ENCODE data around the gene OVOL2.
"Not testable (repeated sequence)": the region's sequence is repeated elsewhere in the genome, so short reads cannot be mapped to it uniquely, and the experiment has no call there.

The OVOL2 gene

DNA sequence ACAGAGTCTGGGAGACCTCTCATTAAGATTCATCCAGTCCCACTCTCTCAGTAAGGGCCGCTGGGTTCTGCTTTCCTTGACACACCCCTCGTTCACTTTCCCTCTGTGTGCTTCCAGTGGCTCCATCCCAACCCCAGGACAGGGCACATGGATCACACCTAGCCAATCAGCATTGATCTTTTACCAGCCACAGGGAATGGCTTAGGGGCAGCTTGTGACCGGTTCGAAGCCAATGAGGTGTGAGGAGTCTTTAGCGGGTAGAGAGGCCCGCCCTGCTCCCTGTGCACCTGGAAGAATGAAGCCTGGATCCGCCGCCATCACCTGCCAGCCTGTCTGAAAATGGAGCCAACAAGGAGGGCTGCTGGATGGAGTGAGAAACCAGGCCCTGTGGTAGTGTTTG, 35.2 kb upstream of the OVOL2 start:
- H3K4me3 Mint-ChIP-seq, result no peak overlapping the region
- no peaks in the 10 kb centered on the region for H3K4me1 Mint-ChIP-seq
- H3K9me3 Mint-ChIP-seq, result no peaks in the 10 kb centered on the region
- peaks cover 6% of the 10 kb centered on the region for H3K27me3 Mint-ChIP-seq (ENCODE audit: low read depth)
- no peaks in the 10 kb centered on the region for H3K36me3 Mint-ChIP-seq (ENCODE audit: low read depth)
- TF ChIP-seq, protein P1, sequence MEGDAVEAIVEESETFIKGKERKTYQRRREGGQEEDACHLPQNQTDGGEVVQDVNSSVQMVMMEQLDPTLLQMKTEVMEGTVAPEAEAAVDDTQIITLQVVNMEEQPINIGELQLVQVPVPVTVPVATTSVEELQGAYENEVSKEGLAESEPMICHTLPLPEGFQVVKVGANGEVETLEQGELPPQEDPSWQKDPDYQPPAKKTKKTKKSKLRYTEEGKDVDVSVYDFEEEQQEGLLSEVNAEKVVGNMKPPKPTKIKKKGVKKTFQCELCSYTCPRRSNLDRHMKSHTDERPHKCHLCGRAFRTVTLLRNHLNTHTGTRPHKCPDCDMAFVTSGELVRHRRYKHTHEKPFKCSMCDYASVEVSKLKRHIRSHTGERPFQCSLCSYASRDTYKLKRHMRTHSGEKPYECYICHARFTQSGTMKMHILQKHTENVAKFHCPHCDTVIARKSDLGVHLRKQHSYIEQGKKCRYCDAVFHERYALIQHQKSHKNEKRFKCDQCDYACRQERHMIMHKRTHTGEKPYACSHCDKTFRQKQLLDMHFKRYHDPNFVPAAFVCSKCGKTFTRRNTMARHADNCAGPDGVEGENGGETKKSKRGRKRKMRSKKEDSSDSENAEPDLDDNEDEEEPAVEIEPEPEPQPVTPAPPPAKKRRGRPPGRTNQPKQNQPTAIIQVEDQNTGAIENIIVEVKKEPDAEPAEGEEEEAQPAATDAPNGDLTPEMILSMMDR (IDR thresholded peaks at IDR 0.05; ENCODE audit: unreplicated experiment in 3 of 3), result no peak
- no peak overlapping the region for H3K27ac Mint-ChIP-seq

DNA sequence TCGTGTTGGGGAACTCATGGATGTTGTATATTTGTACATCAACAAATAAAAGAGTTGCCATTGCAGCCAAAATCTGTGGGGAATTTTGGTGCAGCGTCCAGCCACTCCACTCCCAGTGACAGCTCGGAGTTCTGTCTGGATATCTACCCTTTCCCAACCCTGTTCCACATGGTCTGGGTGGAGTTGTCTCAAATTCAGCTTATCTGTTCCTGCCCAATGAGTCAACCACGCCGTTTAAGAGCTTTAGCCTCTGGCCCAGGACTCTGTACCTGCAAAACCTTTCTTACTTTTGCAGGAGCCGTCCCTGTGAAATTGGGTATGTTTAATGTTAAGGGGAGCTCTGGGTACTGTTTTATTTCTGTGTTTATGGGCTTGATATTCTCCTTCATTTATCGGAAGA, 33.9 kb upstream of the OVOL2 start:
- no peak overlapping the region for H3K27ac Mint-ChIP-seq
- TF ChIP-seq, protein P1 (IDR thresholded peaks at IDR 0.05; ENCODE audit: unreplicated experiment in 3 of 3), result no peak

DNA sequence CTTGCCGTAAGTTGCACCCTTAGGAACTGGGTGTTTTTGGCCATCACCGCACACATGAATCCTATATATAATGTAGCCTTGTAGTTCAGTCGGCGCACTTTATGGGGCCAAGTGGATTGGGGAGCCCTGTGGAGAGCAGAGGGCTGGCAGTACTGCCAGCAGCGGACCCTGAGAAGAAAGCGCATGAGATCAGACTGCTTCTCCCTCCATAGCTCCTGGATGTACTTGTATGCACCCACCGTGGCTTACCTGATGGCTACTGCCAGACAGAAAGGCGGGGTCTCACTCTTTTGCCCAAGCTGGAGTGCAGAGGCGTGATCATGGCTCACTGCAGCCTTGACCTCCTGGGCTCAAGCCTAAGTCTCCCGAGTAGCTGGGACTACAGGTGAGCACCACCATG, 32.8 kb upstream of the OVOL2 start:
- no peaks in the 10 kb centered on the region for H3K4me1 Mint-ChIP-seq
- peaks cover 6% of the 10 kb centered on the region for H3K27me3 Mint-ChIP-seq (ENCODE audit: low read depth)
- no peak overlapping the region for H3K27ac Mint-ChIP-seq
- no peak overlapping the region for H3K4me3 Mint-ChIP-seq
- H3K36me3 Mint-ChIP-seq (ENCODE audit: low read depth), result no peaks in the 10 kb centered on the region
- TF ChIP-seq, protein P1 (IDR thresholded peaks at IDR 0.05; ENCODE audit: unreplicated experiment in 3 of 3), result no peak
- no peaks in the 10 kb centered on the region for H3K9me3 Mint-ChIP-seq

More for the DNA sequence above, 33.9 kb upstream of the OVOL2 start:
- no peak overlapping the region for H3K4me3 Mint-ChIP-seq
- H3K36me3 Mint-ChIP-seq (ENCODE audit: low read depth), result no peaks in the 10 kb centered on the region
- H3K27me3 Mint-ChIP-seq (ENCODE audit: low read depth), result peaks cover 6% of the 10 kb centered on the region
- H3K9me3 Mint-ChIP-seq, result no peaks in the 10 kb centered on the region
- H3K4me1 Mint-ChIP-seq, result no peaks in the 10 kb centered on the region

DNA sequence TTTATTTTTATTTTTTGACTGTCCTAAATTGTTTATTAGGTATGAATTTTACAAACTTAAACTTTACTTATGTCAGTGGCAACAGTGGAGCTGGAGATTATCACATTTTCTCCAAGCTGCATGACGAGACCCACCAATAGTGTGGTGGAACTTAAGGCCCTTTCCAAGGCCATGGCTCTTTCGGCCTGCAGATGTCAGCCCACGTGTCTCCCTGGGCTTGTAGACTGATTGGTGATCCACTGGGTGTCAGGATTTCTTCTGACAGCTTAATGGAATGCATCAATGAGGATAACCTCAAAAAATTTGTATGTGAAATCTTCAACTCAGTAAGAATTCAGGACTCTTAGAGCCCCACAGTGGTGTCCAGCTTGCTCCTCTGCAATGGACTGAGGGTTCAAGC, 32.3 kb upstream of the OVOL2 start:
- Mint-ChIP-seq H3K9me3 (no peaks in the 10 kb centered on the region), H3K27ac (no peak overlapping the region), H3K27me3 (ENCODE audit: low read depth) (peaks cover 6% of the 10 kb centered on the region), H3K36me3 (ENCODE audit: low read depth) (no peaks in the 10 kb centered on the region), H3K4me3 (no peak overlapping the region), H3K4me1 (no peaks in the 10 kb centered on the region)
- TF ChIP-seq, protein P1 (IDR thresholded peaks at IDR 0.05; ENCODE audit: unreplicated experiment in 3 of 3), result no peak

DNA sequence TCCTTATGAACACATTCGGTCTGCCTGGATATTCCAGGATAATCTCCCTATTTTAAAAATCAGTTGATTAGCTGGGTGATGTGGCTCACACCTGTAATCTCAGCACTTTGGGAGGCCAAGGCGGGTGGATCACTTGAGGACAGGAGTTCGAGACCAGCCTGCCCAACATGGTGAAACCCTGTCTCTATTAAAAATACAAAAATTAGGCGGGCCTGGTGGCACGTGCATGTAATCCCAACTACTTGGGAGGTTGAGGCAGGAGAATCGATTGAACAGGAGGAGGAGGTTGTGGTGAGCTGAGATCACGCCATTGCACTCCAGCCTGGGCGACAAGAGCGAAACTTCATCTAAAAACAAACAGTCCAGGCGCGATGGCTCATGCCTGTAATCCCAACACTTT, 31.1 kb upstream of the OVOL2 start:
- H3K4me3 Mint-ChIP-seq; H3K9me3 Mint-ChIP-seq; H3K4me1 Mint-ChIP-seq; H3K27me3 Mint-ChIP-seq (ENCODE audit: low read depth); H3K27ac Mint-ChIP-seq; H3K36me3 Mint-ChIP-seq (ENCODE audit: low read depth): not testable (repeated sequence)

DNA sequence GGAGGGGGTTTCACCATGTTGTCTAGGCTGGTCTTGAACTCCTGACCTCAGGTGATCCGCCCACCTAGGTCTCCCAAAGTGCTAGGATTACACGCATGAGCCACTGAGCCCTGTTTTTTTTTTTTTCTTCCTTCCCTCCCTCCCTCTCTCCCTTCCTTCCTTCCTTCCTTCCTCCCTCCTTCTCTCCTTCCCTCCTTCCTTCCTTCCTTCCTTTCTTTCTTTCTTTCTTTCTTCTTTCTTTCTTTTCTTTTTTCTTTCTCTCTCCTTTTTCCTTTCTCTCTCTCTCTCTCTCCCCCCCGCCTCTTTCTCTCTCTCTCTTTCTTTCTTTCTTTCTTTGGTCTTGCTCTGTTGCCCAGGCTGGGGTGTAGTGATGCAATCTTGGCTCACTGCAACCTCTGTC, 30.6 kb upstream of the OVOL2 start:
- not testable (repeated sequence) for H3K9me3 Mint-ChIP-seq; H3K4me3 Mint-ChIP-seq; H3K27ac Mint-ChIP-seq; H3K27me3 Mint-ChIP-seq (ENCODE audit: low read depth); H3K4me1 Mint-ChIP-seq; H3K36me3 Mint-ChIP-seq (ENCODE audit: low read depth)

DNA sequence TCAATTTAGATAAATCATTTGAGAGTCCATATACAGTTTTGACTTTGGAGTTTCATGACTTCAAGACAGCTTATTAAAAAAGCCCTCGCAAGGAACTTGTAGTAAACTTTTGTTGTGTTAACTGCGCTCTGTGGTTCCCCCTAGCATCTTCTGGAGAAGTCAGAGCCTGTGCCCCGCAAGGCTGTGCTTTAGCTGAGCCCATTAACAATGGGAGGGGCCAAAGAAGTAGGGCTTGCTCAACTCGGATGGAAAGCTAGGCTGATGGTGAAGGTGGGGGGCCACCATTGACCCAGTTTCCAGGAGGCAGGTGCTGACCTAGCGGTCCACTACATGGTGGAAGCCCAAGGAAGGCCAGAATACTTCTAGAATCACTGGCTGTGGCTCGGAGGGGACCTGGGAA, 29.3 kb upstream of the OVOL2 start:
- TF ChIP-seq, protein P1 (IDR thresholded peaks at IDR 0.05; ENCODE audit: unreplicated experiment in 3 of 3), result no peak
- Mint-ChIP-seq H3K36me3 (ENCODE audit: low read depth) (no peaks in the 10 kb centered on the region), H3K27me3 (ENCODE audit: low read depth) (peaks cover 4% of the 10 kb centered on the region)

DNA sequence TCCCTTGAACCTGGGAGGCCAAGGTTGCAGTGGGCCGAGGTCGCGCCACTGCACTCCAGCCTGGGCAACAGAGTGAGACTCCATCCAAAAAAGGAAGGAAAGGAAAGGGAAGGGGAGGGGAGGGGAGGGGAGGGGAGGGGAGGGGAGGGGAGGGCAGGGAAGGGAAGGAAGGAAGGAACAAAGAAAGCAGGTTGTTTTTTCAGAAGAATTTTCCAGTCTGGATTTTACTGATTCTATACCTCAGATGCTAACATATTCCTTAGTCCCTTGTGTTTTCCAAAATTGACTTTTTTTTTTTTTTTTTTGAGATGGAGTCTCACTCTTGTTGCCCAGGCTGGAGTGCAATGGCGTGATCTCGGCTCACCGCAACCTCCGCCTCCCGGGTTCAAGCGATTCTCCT, 23.1 kb upstream of the OVOL2 start:
- not testable (repeated sequence) for H3K36me3 Mint-ChIP-seq (ENCODE audit: low read depth); H3K27ac Mint-ChIP-seq; H3K4me3 Mint-ChIP-seq; H3K4me1 Mint-ChIP-seq; H3K9me3 Mint-ChIP-seq; H3K27me3 Mint-ChIP-seq (ENCODE audit: low read depth)

More for the DNA sequence above, 29.3 kb upstream of the OVOL2 start:
- Mint-ChIP-seq H3K4me3 (no peak overlapping the region), H3K4me1 (no peaks in the 10 kb centered on the region), H3K9me3 (no peaks in the 10 kb centered on the region), H3K27ac (no peak overlapping the region)
